Endometrial microvascular endothelial cells (primary cell): ENCODE data around the gene KDM1A. TPM values are rescaled to one million over a fixed set of nuclear protein-coding genes. Genes with fewer than 3 reads are reported as not detected.

ENCODE experiments used
- in situ Hi-C: cut with HindIII; loops from 2 replicates; pipeline ENCODE4 v1.10.0; 2017; ENCODE audit warnings: low sequenced_read_pairs, low pct_unique_long_range_greater_than_20kb; ENCODE audit errors: inconsistent ontology term
- total RNA-seq: library from RNA; depleted of rRNA; stranded (reverse); fragments of >200 nt; gene quantifications from one replicate; pipeline ENCODE4 v1.2.3, GENCODE V29; 2015; ENCODE audit errors: inconsistent ontology term

KDM1A gene
- total RNA-seq, 1 donor from 2014 or later = 114 TPM

GRCh38 chr1:23098463-23099170, 79.3 kb downstream of the KDM1A start:
- in situ Hi-C loops = loop anchor here (25.0 kb wide), 1 partner anchor 89 kb away; no protein-coding TSS in a partner anchor

GRCh38 chr1:23099171-23099536, 79.9 kb downstream of the KDM1A start:
- in situ Hi-C loops = loop anchor here (25.0 kb wide), 1 partner anchor 88 kb away; no protein-coding TSS in a partner anchor

GRCh38 chr1:23100074-23100748, 80.9 kb downstream of the KDM1A start:
- in situ Hi-C loops = no loop called here

GRCh38 chr1:23101101-23101827, 82.0 kb downstream of the KDM1A start:
- in situ Hi-C loops = no loop called here

- in situ Hi-C loops = no loop called here
Observed at GRCh38 chr1:23101887-23102286, 82.6 kb downstream of the KDM1A start.

- in situ Hi-C loops = no loop called here
Observed at GRCh38 chr1:23102289-23102688, 83.0 kb downstream of the KDM1A start.

- in situ Hi-C loops = no loop called here
Observed at GRCh38 chr1:23103001-23103889, 84.0 kb downstream of the KDM1A start.

- in situ Hi-C loops = no loop called here
Observed at GRCh38 chr1:23108918-23109533, 89.8 kb downstream of the KDM1A start.

GRCh38 chr1:23110391-23110790, 91.1 kb downstream of the KDM1A start:
- in situ Hi-C loops = no loop called here

- in situ Hi-C loops = no loop called here
Observed at GRCh38 chr1:23111600-23112535, 92.6 kb downstream of the KDM1A start.

GRCh38 chr1:23114424-23115079, 95.3 kb downstream of the KDM1A start:
- in situ Hi-C loops = no loop called here

- in situ Hi-C loops = no loop called here
Observed at GRCh38 chr1:23116216-23116836, 97.1 kb downstream of the KDM1A start.

GRCh38 chr1:23116921-23117699, 97.8 kb downstream of the KDM1A start:
- in situ Hi-C loops = no loop called here

GRCh38 chr1:23118407-23118806, 99.1 kb downstream of the KDM1A start:
- in situ Hi-C loops = no loop called here

GRCh38 chr1:23118957-23119792, 99.9 kb downstream of the KDM1A start:
- in situ Hi-C loops = no loop called here
